Subcutaneous adipose tissue (tissue), 4 donors: ENCODE results near the gene GALNT14. TPM values are rescaled to one million over a fixed set of nuclear protein-coding genes. Genes with fewer than 3 reads are reported as not detected.

Source experiments
- total RNA-seq, 4 donors: library from RNA; depleted of rRNA; stranded (reverse); fragments of >200 nt; gene quantifications; one replicate each; pipeline ENCODE4 v1.1.0, GENCODE V29; 2016
- TF ChIP-seq, protein P1 (sequence below): fragments of 450-650 bp; IDR thresholded peaks from one replicate; pipeline ENCODE4 v1.5.1; 2016; ENCODE audit warnings: low read depth, mild to moderate bottlenecking, control low read depth, antibody characterized with exemption, moderate library complexity

Gene GALNT14
- total RNA-seq, 4 donors from 2014 or later: 0.66 to 1.1 (median 0.90) TPM

DNA sequence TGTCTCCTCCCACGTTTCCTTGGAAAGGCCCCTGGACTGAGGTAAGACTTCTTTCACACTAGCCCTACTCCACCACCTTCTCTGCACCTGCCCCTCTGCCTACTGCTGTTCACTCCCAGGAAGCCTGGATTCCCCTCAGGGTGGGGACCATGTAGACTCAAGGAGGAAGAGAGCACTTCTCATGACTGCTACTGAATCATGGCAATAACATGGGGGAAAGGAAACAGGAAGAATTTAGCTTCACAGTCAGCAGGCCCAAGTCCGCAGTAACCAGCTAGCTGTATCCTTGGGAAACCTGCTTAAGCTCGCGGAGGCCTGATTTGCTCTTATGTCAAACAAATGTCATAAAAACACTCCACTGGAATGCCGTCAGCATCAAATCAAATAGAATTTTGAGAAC lies 204.7 kb downstream of the GALNT14 start:
- TF ChIP-seq, protein P1, sequence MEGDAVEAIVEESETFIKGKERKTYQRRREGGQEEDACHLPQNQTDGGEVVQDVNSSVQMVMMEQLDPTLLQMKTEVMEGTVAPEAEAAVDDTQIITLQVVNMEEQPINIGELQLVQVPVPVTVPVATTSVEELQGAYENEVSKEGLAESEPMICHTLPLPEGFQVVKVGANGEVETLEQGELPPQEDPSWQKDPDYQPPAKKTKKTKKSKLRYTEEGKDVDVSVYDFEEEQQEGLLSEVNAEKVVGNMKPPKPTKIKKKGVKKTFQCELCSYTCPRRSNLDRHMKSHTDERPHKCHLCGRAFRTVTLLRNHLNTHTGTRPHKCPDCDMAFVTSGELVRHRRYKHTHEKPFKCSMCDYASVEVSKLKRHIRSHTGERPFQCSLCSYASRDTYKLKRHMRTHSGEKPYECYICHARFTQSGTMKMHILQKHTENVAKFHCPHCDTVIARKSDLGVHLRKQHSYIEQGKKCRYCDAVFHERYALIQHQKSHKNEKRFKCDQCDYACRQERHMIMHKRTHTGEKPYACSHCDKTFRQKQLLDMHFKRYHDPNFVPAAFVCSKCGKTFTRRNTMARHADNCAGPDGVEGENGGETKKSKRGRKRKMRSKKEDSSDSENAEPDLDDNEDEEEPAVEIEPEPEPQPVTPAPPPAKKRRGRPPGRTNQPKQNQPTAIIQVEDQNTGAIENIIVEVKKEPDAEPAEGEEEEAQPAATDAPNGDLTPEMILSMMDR: no peak

DNA sequence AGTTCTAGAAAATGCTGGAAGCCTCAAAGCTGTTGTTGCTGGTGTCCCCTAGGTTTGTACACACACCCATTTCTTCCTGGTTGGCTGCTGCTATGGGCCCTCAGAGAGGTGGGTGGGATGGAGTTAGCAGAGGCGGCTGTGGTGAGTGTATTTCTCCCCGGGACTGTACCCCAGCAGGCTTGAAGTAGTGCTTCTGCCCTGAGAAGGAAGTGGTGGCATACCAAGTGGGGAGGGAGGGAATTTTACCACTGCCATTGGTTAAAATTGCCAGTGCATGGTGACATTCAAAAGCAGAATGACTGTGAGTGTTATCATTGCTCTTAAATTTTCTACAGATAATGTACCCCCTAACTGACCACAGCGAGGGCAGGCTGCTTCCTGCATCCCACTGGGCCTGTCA lies 205.4 kb downstream of the GALNT14 start:
- TF ChIP-seq, protein P1: no peak

DNA sequence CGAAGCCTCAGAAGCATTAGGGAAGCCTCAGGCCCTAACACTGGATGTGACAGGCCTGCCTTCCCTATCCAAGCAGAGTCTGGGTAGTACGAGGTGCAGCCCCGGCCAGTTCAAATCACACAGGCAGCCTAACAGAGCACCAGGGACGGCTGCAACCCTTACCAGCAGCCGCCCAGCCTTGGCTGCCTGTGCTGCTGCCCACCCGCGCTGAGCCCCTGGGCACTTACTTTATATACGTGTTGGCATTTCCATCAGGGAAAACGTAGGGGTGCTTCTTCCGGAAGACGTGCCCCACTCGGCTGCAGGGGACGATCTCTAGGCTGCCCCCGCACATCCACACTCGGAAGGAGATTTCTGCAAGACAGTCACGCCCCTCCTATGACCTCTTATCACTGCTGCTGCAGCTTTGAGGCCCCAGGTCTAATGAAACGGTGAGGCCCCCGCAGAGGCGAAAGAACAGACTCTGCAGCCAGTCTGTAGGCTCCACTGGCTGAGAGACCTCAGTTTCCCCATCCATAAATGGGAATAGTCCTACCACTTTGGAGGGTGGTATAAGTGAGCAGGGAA lies 206.3 kb downstream of the GALNT14 start:
- TF ChIP-seq, protein P1: no peak

DNA sequence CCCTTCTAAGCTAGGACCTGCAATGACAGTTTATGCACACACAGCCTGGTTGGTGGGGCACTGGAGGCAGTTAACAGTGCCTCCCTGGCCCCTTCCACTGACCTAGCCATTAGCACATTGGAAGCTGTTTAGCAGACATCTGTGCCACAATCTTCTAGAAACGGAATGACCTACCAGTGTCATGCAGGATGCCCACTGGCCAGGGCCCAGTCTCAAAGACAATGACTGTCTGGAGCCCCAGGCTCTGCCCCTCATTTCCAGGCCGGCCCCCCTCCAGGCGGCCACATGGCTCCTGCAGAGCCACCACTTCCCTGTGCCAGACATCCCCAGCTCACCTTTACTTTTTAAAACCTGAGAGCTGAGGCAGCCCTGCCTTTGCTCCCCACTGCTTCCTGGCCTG lies 207.5 kb downstream of the GALNT14 start:
- TF ChIP-seq, protein P1: no peak

DNA sequence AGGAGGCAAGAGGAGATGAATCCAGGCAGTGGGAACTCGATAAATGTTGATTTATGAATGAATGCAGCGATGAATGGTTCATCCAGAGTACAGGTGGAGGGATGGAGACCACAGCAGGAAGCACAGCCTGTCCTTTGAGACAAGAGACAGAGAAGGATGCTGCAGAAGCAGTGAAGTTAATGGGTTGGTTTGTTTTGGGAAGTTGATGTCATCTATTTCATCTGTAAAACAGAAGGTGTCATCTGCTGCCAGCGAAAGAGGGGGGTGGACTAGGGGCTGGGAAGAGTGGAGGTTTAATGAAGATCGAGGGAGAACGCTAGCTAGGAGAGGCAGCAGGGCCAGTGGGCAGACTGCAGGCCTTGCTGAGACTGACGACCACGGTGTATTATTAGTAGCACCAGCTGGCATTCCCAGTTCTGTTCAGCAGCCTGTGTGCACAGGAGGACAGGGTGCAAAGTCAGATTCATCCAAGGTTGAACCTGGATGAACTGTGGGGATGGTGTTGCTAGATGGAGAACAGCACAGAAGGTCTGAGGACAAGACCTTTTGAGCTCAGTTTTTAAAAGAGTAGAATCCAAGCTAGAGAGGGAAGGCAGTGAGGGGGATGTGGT lies 210.7 kb downstream of the GALNT14 start:
- TF ChIP-seq, protein P1: no peak

DNA sequence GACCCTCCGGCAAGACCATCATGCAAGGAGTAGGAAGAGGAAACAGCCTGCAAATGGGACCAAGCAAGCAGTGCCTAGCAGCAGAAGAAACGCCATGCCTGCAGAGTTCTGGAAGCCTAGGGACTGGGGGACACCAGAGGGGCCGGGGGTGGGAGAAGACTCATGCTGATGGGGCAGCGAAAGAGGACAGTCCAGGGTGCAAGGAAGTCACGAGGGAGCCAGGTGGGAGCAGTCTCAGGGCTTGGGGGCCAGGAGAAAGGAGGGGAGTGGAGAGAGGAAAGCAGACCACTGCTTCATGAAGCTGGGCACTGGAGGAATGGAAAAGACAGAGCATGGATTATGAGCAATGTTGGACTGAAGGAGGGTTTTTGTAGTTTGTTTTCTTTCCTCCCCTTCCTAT lies 211.6 kb downstream of the GALNT14 start:
- TF ChIP-seq, protein P1: no peak

DNA sequence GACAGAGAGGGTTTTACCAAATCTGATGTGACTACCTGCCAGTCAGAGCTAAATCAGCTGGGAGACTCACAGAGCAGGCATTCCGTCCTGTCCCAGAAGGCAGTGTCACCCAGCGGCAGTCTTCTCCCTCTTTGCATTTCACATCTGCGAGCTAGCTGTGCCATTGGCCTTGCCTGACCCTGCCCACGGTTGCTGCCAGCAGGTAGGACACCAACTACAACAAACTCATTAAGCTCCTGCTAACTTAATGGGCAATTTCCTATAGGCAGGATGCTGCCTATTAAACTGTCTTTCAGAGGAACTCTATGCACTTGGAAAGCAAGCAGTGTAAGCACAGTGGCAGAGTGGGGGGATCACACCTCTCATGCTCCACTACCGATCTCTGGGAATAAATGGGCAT lies 214.6 kb downstream of the GALNT14 start:
- TF ChIP-seq, protein P1: no peak
